GM19025 (cell line): ENCODE measurements around the gene USP22.

Experiments used
- ATAC-seq: cut with Tn5 transposase; IDR thresholded peaks from one replicate; pipeline ENCODE4 v1.9.1; 2021; ENCODE audit warnings: mild to moderate bottlenecking, low read depth, moderate library complexity; ENCODE audit not compliant: unreplicated experiment

USP22 gene

GRCh38 chr17:21003007-21003621, 39.7 kb downstream of the USP22 start:
- no peak for ATAC-seq

GRCh38 chr17:21002309-21003006, 40.4 kb downstream of the USP22 start:
- no peak for ATAC-seq

- ATAC-seq = no peak
Observed at GRCh38 chr17:21001813-21002221, 41.0 kb downstream of the USP22 start.

- ATAC-seq = no peak
Observed at GRCh38 chr17:21001111-21001812, 41.5 kb downstream of the USP22 start.

- no peak for ATAC-seq
Observed at GRCh38 chr17:20999841-21000532, 42.8 kb downstream of the USP22 start.

GRCh38 chr17:20999044-20999573, 43.7 kb downstream of the USP22 start:
- no peak for ATAC-seq

GRCh38 chr17:20998571-20999043, 44.2 kb downstream of the USP22 start:
- no peak for ATAC-seq

- ATAC-seq = no peak
Observed at GRCh38 chr17:20997711-20998570, 44.9 kb downstream of the USP22 start.

- ATAC-seq = no peak
Observed at GRCh38 chr17:20996724-20997615, 45.8 kb downstream of the USP22 start.

GRCh38 chr17:20995873-20996723, 46.7 kb downstream of the USP22 start:
- ATAC-seq = no peak

GRCh38 chr17:20995164-20995872, 47.5 kb downstream of the USP22 start:
- no peak for ATAC-seq

- ATAC-seq = no peak
Observed at GRCh38 chr17:20994779-20995149, 48.0 kb downstream of the USP22 start.

- no peak for ATAC-seq
Observed at GRCh38 chr17:20993863-20994778, 48.7 kb downstream of the USP22 start.

- ATAC-seq = no peak
Observed at GRCh38 chr17:20992987-20993862, 49.6 kb downstream of the USP22 start.

- no peak for ATAC-seq
Observed at GRCh38 chr17:20992416-20992815, 50.4 kb downstream of the USP22 start.
